Pancreas (tissue), 10 donors: Measurements from ENCODE around the gene RRAGD. TPM values are rescaled to one million over a fixed set of nuclear protein-coding genes. Genes with fewer than 3 reads are reported as not detected.

Experiments
- ATAC-seq, 4 donors: fragments of 200-7000 bp; cut with Tn5 transposase; one replicate each; pipeline versions ENCODE4 v1.8.0 to v1.9.1; 2020; ENCODE audit warnings: mild to moderate bottlenecking in 4 of 4, moderate library complexity in 4 of 4
- DNase-seq, 6 donors: peaks; one replicate each; pipeline ENCODE4 v3.0.0-alpha.2; 2020
- FAIRE-seq: peaks from 2 replicates; lab custom pipeline; 2012; peaks lifted over from hg19 to GRCh38; lab: Jason Lieb, UNC
- H3K27ac ChIP-seq, 4 donors: fragments of 200-600 bp; sonication (generic); 1 replicate in 3 of 4; 2 replicates in 1 of 4; pipeline versions ENCODE4 v1.5.0 to v1.8.0; 2020
- H3K27me3 ChIP-seq, 4 donors: fragments of 200-600 bp; one replicate each; pipeline ENCODE4 v1.8.0; 2021
- H3K36me3 ChIP-seq, 3 donors: fragments of 200-600 bp; sonication (generic) in 1 of 3; one replicate each; pipeline versions ENCODE4 v1.5.0 to v1.8.0; 2020 to 2021
- H3K4me1 ChIP-seq, 3 donors: fragments of 200-600 bp; one replicate each; pipeline ENCODE4 v1.8.0; 2021
- H3K4me3 ChIP-seq, 4 donors: fragments of 200-600 bp; sonication (generic) in 2 of 4; one replicate each; pipeline versions ENCODE4 v1.5.0 to v1.8.0; 2020 to 2021
- H3K9me3 ChIP-seq, 4 donors: fragments of 200-600 bp; one replicate each; pipeline ENCODE4 v1.8.0; 2021
- WGBS, 2 donors: extraction: QIAGEN DNeasy Blood & Tissue Kit; methylation state at CpG; one replicate each; pipeline ENCODE4 v1.1.7; 2013; 5-methylcytosine and 5-hydroxymethylcytosine counted together
- intact Hi-C, 3 donors: fragments of 100-400 bp; cut with DNase I; formaldehyde crosslinking; loops; one replicate each; pipeline versions ENCODE4 v1.11.1 to v1.14.2; 2022
- polyA plus RNA-seq, 2 donors: library from polyadenylated mRNA; stranded (reverse); fragments of 200-250 nt; gene quantifications; one replicate each; pipeline ENCODE4 v1.2.3, GENCODE V29; 2013
- total RNA-seq, 6 donors: library from RNA; stranded (reverse); fragmentation: NEBNext Ultra II Directional in 4 of 6; extraction: Animal tissue kit (Norgen Biotek cat#: 25700) in 4 of 6; gene quantifications; one replicate each; pipeline versions ENCODE4 v1.2.1 to v1.2.4, GENCODE V29; 2021 to 2023
- TF ChIP-seq, protein P1 (sequence below), 4 donors: fragments of 200-600 bp; sonication (generic) in 3 of 4; IDR thresholded peaks; one replicate each; pipeline versions ENCODE4 v1.5.0 to v1.8.0; 2021; ENCODE audit warnings: antibody characterized with exemption in 4 of 4
- donor health status: healthy with polysubstance abuse.
- donor health status: DM: no; HTN: no; CAD: no; lungs with moderate emphysema.
- donor health status: DM: no; HTN: no; CAD: no.
- donor health status: control.
- donor health status: control.
- donor health status: Bipolar disorder and iron deficiency.
- donor health status: DM: yes; HTN: yes; CAD: no.
- donor health status: DM: no; HTN: no; CAD: no.
- donor health status: DM: no; HTN: no; CAD: no.
- donor health status: DM: yes; HTN: yes; CAD: no.

RRAGD gene
- total and polyA plus RNA-seq, 8 donors = 2.8 to 15.4 (median 10.2) TPM

DNA sequence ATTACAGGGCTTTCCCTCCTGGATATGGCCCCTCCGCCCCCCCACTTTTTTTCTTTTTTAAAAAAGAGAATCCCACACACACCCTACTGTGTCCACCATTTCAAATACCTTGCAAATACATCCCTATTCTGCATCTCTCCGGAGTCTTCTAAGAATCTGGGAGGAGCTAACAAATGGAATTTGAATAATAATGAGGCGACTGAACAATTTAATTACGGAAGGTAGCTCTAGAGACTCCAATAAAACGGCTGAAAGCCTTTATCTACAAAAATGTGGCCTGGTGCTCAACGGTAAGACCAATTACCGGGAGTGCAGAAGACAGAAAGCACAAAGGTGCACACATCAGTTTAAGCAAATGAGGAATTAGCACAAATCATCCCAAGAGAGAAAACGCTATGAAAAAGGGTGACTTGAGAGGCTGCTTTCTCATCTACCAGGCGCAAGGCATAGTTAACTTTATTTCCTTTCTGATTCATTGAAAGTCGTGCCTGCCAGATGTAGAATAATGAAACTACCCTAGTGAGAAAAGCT lies 1.8 kb downstream of the RRAGD start:
- DNase-seq = no peak
- no peak for FAIRE-seq
- ATAC-seq = no peak
- TF ChIP-seq, protein P1, sequence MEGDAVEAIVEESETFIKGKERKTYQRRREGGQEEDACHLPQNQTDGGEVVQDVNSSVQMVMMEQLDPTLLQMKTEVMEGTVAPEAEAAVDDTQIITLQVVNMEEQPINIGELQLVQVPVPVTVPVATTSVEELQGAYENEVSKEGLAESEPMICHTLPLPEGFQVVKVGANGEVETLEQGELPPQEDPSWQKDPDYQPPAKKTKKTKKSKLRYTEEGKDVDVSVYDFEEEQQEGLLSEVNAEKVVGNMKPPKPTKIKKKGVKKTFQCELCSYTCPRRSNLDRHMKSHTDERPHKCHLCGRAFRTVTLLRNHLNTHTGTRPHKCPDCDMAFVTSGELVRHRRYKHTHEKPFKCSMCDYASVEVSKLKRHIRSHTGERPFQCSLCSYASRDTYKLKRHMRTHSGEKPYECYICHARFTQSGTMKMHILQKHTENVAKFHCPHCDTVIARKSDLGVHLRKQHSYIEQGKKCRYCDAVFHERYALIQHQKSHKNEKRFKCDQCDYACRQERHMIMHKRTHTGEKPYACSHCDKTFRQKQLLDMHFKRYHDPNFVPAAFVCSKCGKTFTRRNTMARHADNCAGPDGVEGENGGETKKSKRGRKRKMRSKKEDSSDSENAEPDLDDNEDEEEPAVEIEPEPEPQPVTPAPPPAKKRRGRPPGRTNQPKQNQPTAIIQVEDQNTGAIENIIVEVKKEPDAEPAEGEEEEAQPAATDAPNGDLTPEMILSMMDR (IDR thresholded peaks at IDR 0.05) = no peak
- Histone ChIP-seq H3K36me3 (no peaks in the 10 kb centered on the region), H3K27me3 (no peaks in the 10 kb centered on the region), H3K4me1 (peaks cover 0 to 5% (median 0%) of the 10 kb centered on the region in 3 donors), H3K4me3 (peak overlapping the region in 2 of 4 donors; percentile 79 to 95), H3K27ac (peak overlapping the region in 1 of 4 donors; percentile 76), H3K9me3 (no peaks in the 10 kb centered on the region)
- 70 to 74% methylated on average over 10 of the region's 10 CpGs for WGBS, 2 donors
- intact Hi-C loops = no loop called here

DNA sequence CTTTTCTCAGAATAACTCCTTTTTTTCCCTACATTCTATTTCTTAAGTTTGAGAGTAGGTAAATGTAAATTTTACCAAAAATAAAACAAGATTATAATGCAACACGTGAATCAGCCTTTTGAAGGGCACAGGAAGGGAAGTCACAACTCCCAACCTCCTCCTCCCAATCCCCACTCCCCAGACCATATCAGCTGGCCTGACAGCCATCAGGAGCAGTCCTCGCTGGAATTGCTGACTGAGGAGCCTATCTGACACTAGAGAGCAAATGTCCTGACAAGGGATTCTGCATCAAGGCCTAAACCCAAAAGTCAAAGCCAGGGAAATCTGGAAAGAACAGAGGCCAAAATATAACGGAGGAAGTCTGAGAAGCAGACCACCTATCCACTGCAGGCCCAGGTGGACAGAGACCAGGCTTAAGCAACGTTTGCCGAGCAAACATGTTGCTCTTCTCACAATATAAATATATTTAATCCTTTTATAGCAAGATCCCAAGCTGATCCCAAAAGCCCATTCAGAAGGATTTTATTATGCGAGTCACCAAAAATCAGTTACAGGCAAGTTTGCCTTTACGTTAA lies 2.5 kb downstream of the RRAGD start:
- WGBS, 2 donors = 80 to 81% methylated on average over 7 of the region's 7 CpGs
- Histone ChIP-seq H3K27ac (no peak overlapping the region), H3K9me3 (no peaks in the 10 kb centered on the region), H3K36me3 (no peaks in the 10 kb centered on the region), H3K4me3 (no peak overlapping the region), H3K4me1 (peaks cover 0 to 5% (median 0%) of the 10 kb centered on the region in 3 donors), H3K27me3 (no peaks in the 10 kb centered on the region)
- no peak for FAIRE-seq
- no peak for DNase-seq
- no peak for ATAC-seq
- intact Hi-C loops = no loop called here
- TF ChIP-seq, protein P1 (IDR thresholded peaks at IDR 0.05) = no peak

- DNase-seq = no peak
- WGBS, 2 donors = 75 to 84% methylated on average over 10 of the region's 10 CpGs
- H3K9me3 ChIP-seq = no peaks in the 10 kb centered on the region
- no peak overlapping the region for H3K4me3 ChIP-seq
- TF ChIP-seq, protein P1 (IDR thresholded peaks at IDR 0.05) = no peak
- no peak overlapping the region for H3K27ac ChIP-seq
- H3K36me3 ChIP-seq = no peaks in the 10 kb centered on the region
- intact Hi-C loops = no loop called here
- ATAC-seq = no peak
- no peaks in the 10 kb centered on the region for H3K27me3 ChIP-seq
- H3K4me1 ChIP-seq = peaks cover 0 to 5% (median 0%) of the 10 kb centered on the region in 3 donors
- FAIRE-seq = no peak
Measured at GRCh38 chr6:89406141-89406540, 5.9 kb downstream of the RRAGD start.

DNA sequence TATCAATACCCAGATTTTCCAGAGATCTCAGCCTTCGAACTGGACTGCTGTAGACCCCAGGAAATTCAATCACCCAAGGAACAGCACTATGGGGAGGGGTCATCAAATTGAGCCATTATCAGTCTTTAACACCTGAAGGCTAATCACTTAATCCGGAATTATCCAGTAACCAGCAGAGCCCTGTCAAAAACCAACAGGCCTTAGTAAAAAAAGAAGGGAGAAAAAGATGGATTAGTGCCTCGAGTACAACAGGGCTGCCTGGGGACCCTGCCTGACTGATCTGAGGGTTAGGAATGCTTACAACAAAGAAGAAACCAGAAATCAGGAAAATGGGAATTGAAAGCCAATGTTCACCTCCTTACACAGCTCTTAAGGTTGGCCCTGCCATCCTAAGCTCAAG lies 7.6 kb downstream of the RRAGD start:
- TF ChIP-seq, protein P1 (IDR thresholded peaks at IDR 0.05) = no peak
- no peak for ATAC-seq

GRCh38 chr6:89402776-89403175 lies 9.3 kb downstream of the RRAGD start:
- ATAC-seq (no peak), FAIRE-seq (no peak), DNase-seq (no peak)
- Histone ChIP-seq H3K9me3 (no peaks in the 10 kb centered on the region), H3K27ac (no peak overlapping the region), H3K4me1 (peaks cover 0 to 2% (median 0%) of the 10 kb centered on the region in 3 donors), H3K4me3 (no peak overlapping the region), H3K36me3 (no peaks in the 10 kb centered on the region), H3K27me3 (no peaks in the 10 kb centered on the region)
- TF ChIP-seq, protein P1 (IDR thresholded peaks at IDR 0.05) = no peak
- intact Hi-C loops = no loop called here
- 90 to 93% methylated on average over 6 of the region's 6 CpGs for WGBS, 2 donors

More for the DNA sequence above, 7.6 kb downstream of the RRAGD start:
- DNase-seq (no peak), FAIRE-seq (no peak)
- no peak overlapping the region for H3K27ac ChIP-seq
- WGBS, 2 donors = 71 to 84% methylated on average over 3 of the region's 3 CpGs
- intact Hi-C loops = no loop called here
- peaks cover 0 to 2% (median 0%) of the 10 kb centered on the region in 3 donors for H3K4me1 ChIP-seq
- H3K4me3 ChIP-seq = no peak overlapping the region
- H3K36me3 ChIP-seq = no peaks in the 10 kb centered on the region
- no peaks in the 10 kb centered on the region for H3K9me3 ChIP-seq
- H3K27me3 ChIP-seq = no peaks in the 10 kb centered on the region
